Kidney (tissue), 14 donors: ENCODE measurements around the gene KDM1A. TPM values are rescaled to one million over a fixed set of nuclear protein-coding genes. Genes with fewer than 3 reads are reported as not detected.

ENCODE experiments used
- DNase-seq, 5 donors: peaks; one replicate each; pipeline ENCODE4 v3.0.0-alpha.2; 2013 to 2020
- FAIRE-seq: peaks from 2 replicates; lab custom pipeline; 2012; peaks lifted over from hg19 to GRCh38; lab: Jason Lieb, UNC
- H3K27ac ChIP-seq, 2 donors: one replicate each; pipeline ENCODE4 v1.7.0; 2013; ENCODE audit warnings: low read depth in 2 of 2, low read length in 2 of 2, inconsistent platforms in 1 of 2
- H3K27me3 ChIP-seq: one replicate; pipeline ENCODE4 v1.7.1; 2013; ENCODE audit warnings: low read length, inconsistent platforms; ENCODE audit not compliant: control insufficient read depth, insufficient read depth
- H3K36me3 ChIP-seq, 3 donors: one replicate each; pipeline versions ENCODE4 v1.7.0 to v1.7.1; 2013; ENCODE audit warnings: low read length in 3 of 3, control low read depth in 1 of 3, inconsistent platforms in 1 of 3; ENCODE audit not compliant: insufficient read depth in 3 of 3, control insufficient read depth in 2 of 3
- H3K4me1 ChIP-seq, 3 donors: one replicate each; pipeline versions ENCODE4 v1.7.0 to v1.7.1; 2013; ENCODE audit warnings: low read length in 3 of 3, inconsistent platforms in 1 of 3, low read depth in 1 of 3; ENCODE audit not compliant: control insufficient read depth in 2 of 3, insufficient read depth in 2 of 3
- H3K4me3 ChIP-seq, 3 donors: one replicate each; pipeline versions ENCODE4 v1.7.0 to v1.8.1; 2013; ENCODE audit warnings: low read length in 3 of 3, control low read depth in 1 of 3, inconsistent platforms in 1 of 3
- H3K9ac ChIP-seq, 3 donors: one replicate each; pipeline versions ENCODE4 v1.7.0 to v1.7.1; 2013; ENCODE audit warnings: low read length in 3 of 3, control low read depth in 1 of 3, inconsistent platforms in 1 of 3
- H3K9me3 ChIP-seq, 3 donors: one replicate each; pipeline versions ENCODE4 v1.7.0 to v1.7.1; 2013; ENCODE audit warnings: low read length in 3 of 3, control low read depth in 1 of 3, inconsistent platforms in 1 of 3; ENCODE audit not compliant: control insufficient read depth in 2 of 3, insufficient read depth in 1 of 3
- CTCF ChIP-seq: IDR thresholded peaks from 3 replicates; pipeline ENCODE4 v1.5.1; 2012; ENCODE audit warnings: mild to moderate bottlenecking, moderate library complexity, borderline replicate concordance; ENCODE audit not compliant: insufficient read depth; ENCODE audit errors: extremely low read depth
- intact Hi-C: fragments of 100-400 bp; cut with DNase I; formaldehyde crosslinking; loops from one replicate; pipeline ENCODE4 v1.11.1; 2022
- polyA plus RNA-seq: library from polyadenylated mRNA; stranded (reverse); fragments of 350-450 nt; fragmentation: Illumina TruSeq; extraction: RNeasy Lipid Tissue Mini Kit (QIAGEN cat#74804); gene quantifications from one replicate; pipeline ENCODE4 v1.2.3, GENCODE V29; 2014; ENCODE audit warnings: low read depth, low replicate concordance; ENCODE audit not compliant: insufficient read depth
- total RNA-seq: library from RNA; stranded (reverse); fragmentation: NEBNext Ultra II Directional; extraction: Animal tissue kit (Norgen Biotek cat#: 25700); gene quantifications from one replicate; pipeline ENCODE4 v1.2.1, GENCODE V29; 2021
- donor health status: control.
- donor health status: control.
- donor health status: control.
- donor health status: control.
- donor health status: control.
- donor health status: DM: yes; HTN: yes; CAD: no.
- donor health status: Normal renal cell carcinoma (clear cell type).

KDM1A gene
- total and polyA plus RNA-seq, 2 donors from 2014 or later, result 33.3 to 54.4 TPM

GRCh38 chr1:23120383-23120782 lies 101.1 kb downstream of the KDM1A start:
- H3K4me3 ChIP-seq, result no peak overlapping the region
- DNase-seq (no peak), FAIRE-seq (no peak)
- no peaks in the 10 kb centered on the region for H3K36me3 ChIP-seq
- H3K9me3 ChIP-seq, result no peaks in the 10 kb centered on the region
- no peak overlapping the region for H3K27ac ChIP-seq
- TF ChIP-seq CTCF, result no peak
- intact Hi-C loops, result no loop called here
- peaks cover 7 to 30% (median 13%) of the 10 kb centered on the region in 3 donors for H3K4me1 ChIP-seq
- no peak overlapping the region for H3K9ac ChIP-seq
- H3K27me3 ChIP-seq, result no peaks in the 10 kb centered on the region

DNA sequence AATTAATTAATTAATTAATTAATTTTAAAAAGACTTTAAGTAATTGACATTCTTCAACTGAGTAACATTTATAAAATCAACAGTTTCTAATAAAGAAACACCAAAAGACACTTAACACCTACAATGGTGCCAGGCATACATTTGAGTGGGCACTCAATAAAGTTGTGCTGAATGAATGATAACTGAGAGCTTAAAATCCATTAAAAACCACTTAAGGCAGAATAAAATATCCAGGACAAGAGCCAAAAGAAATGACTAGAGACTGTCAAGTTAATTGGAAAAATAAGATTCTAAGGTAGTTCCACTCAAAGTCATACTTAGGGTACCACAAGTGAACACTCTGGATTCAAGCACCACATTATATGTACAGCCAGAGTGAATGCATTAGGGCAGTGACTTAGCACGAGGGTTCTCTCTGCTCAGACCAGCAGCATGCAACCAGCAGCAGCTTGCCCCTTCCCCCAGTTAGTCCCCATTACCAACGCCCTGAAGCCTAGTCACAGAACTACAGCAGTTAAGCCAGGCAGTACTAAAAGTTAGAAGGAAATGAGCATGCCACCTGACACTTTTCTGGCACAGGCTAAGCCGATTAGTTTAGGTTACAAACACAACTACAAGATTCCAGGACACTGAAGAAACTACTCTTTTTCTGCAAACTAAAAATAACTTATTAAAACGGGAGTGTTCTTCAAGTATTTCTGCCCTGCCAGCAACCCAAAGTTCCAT lies 102.9 kb downstream of the KDM1A start:
- Histone ChIP-seq H3K36me3 (no peaks in the 10 kb centered on the region), H3K9me3 (no peaks in the 10 kb centered on the region), H3K9ac (peak overlapping the region in 1 of 3 donors; percentile 9), H3K27ac (peak overlapping the region; percentile 37 to 59), H3K4me3 (peak overlapping the region in 1 of 3 donors; percentile 1), H3K27me3 (no peaks in the 10 kb centered on the region), H3K4me1 (peaks cover 7 to 30% (median 16%) of the 10 kb centered on the region in 3 donors)
- TF ChIP-seq CTCF, result no peak
- FAIRE-seq (no peak), DNase-seq (peak in 3 of 5 donors; percentile 41 to 76 (median 64))
- intact Hi-C loops, result no loop called here

DNA sequence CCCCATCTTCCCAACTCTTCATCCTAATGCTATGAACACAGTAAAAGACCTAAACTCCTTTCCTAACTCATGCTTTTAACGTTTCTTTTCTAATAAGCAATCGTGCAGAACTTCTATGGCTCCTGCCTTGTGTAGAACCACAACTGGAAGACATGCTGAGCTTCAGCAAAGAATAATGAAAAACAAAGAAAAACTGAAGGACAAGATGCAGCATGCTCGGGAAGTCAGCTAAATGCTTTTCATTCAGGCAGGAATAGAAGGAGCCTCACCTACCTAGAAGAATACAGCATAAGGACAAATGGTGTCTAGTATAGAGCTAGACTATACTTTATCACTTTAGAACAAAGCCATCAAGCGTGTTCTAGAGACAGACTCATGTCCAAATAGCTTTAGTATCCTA lies 103.5 kb downstream of the KDM1A start:
- Histone ChIP-seq H3K27ac (peak overlapping the region in 1 of 2 donors; percentile 59), H3K9ac (no peak overlapping the region)

More for the DNA sequence above, 103.5 kb downstream of the KDM1A start:
- FAIRE-seq (no peak), DNase-seq (no peak)
- Histone ChIP-seq H3K9me3 (no peaks in the 10 kb centered on the region), H3K4me1 (peaks cover 7 to 30% (median 16%) of the 10 kb centered on the region in 3 donors), H3K4me3 (peak overlapping the region in 1 of 3 donors; percentile 1), H3K27me3 (no peaks in the 10 kb centered on the region), H3K36me3 (no peaks in the 10 kb centered on the region)
- intact Hi-C loops, result no loop called here
- no peak for TF ChIP-seq CTCF
